Measurements from ENCODE around the gene DDX31. TPM values are rescaled to one million over a fixed set of nuclear protein-coding genes. Genes with fewer than 3 reads are reported as not detected.

DDX31 gene
- total and polyA plus RNA-seq, 9 of the 15 experiments (the other 6 are each of a cell fraction or from before 2014, with no cell fraction given): 11.9 to 24.6 (median 22.2) TPM

GRCh38 chr9:132637351-132637750 lies 32.4 kb downstream of the DDX31 start:
- no peaks in the 10 kb centered on the region for H3K9me3 ChIP-seq (replicated peaks; ENCODE audit: control insufficient read depth, insufficient read depth, low read depth, low read length)
- no peaks in the 10 kb centered on the region for H4K20me1 ChIP-seq (replicated peaks; ENCODE audit: control insufficient read depth, insufficient read depth, low read length)
- FAIRE-seq (no peak), DNase-seq (ENCODE audit: extremely low read depth in 1 of 4, low spot score in 3 of 4) (no peak), ATAC-seq (no peak)
- H3K4me2 ChIP-seq (ENCODE audit: insufficient read depth, low read length): no peak overlapping the region
- no peak overlapping the region for H3K4me3 ChIP-seq
- no peak overlapping the region for H3K27ac ChIP-seq (ENCODE audit: extremely low read depth, low read depth, low read length)
- BruUV-seq (replicated peaks): no TSS peak
- ChIA-PET POLR2A (interaction anchor here (0.9 kb wide), 1 partner anchor 15 kb away, joined by 3 read pairs; no protein-coding TSS in a partner anchor), CTCF (ENCODE audit: low intra/inter-chr PET ratio) (no interaction called here)
- intact Hi-C loops (cut with micrococcal nuclease): no loop called here
- in situ Hi-C loops (cut with MboI): no loop called here
- H2AFZ ChIP-seq (ENCODE audit: low read depth, low read length): no peak overlapping the region
- H3K9me1 ChIP-seq (ENCODE audit: control insufficient read depth, insufficient read depth, low read length): no peaks in the 10 kb centered on the region
- TF ChIP-seq, protein P1, sequence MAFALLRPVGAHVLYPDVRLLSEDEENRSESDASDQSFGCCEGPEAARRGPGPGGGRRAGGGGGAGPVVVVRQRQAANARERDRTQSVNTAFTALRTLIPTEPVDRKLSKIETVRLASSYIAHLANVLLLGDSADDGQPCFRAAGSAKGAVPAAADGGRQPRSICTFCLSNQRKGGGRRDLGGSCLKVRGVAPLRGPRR (CRISPR knock-in tag; IDR thresholded peaks at IDR 0.05): no peak
- TF ChIP-seq IRF1 (CRISPR knock-in tag; IDR thresholded peaks at IDR 0.05; ENCODE audit: borderline replicate concordance): no peak
- no peak for TF ChIP-seq RBM34 (IDR thresholded peaks at IDR 0.05; ENCODE audit: borderline replicate concordance, insufficient read depth, low read length)
- no peak for TF ChIP-seq TBL1XR1 (IDR thresholded peaks at IDR 0.05; ENCODE audit: low read length in 2 of 2)
- no peak for TF ChIP-seq SIN3B (IDR thresholded peaks at IDR 0.05; ENCODE audit: low read depth)
- TF ChIP-seq TAF15 (IDR thresholded peaks at IDR 0.05; ENCODE audit: low read depth, low read length): no peak
- H3K27me3 ChIP-seq (ENCODE audit: control insufficient read depth in 2 of 2, insufficient read depth in 2 of 2, low read length in 2 of 2): no peaks in the 10 kb centered on the region
- no peaks in the 10 kb centered on the region for H3K4me1 ChIP-seq (replicated peaks in 1 of 2; ENCODE audit: control insufficient read depth in 2 of 2, insufficient read depth in 2 of 2, low read length in 2 of 2)
- peaks cover 79% of the 10 kb centered on the region; the same call in 2 of the 3 replicates for H3K36me3 ChIP-seq (ENCODE audit: control insufficient read depth, insufficient read depth, low read length)
- H3K9ac ChIP-seq (ENCODE audit: insufficient read depth in 1 of 2, low read depth in 2 of 2, low read length in 2 of 2): no peak overlapping the region
- no peaks in the 10 kb centered on the region for H3K79me2 ChIP-seq (ENCODE audit: control insufficient read depth, insufficient read depth, low read length)
- WGBS (ENCODE audit: insufficient coverage, low coverage, missing lambda C conversion rate): 94% methylated on average over 11 of the region's 12 CpGs
